GM19468 (cell line): ENCODE results near the gene ABCA7.

Source experiments
- ATAC-seq: cut with Tn5 transposase; IDR thresholded peaks from one replicate; pipeline ENCODE4 v1.9.1; 2021; ENCODE audit warnings: mild to moderate bottlenecking, moderate library complexity, moderate number of reproducible peaks; ENCODE audit not compliant: unreplicated experiment; ENCODE audit errors: extremely low read depth

ABCA7 gene

GRCh38 chr19:1066748-1067340 lies 26.9 kb downstream of the ABCA7 start, which contains the start of gene ARHGAP45:
ARHGAP45 (plus strand) TSS chr19:1067167; CDS start chr19:1067406, 239 bp downstream.
- no peak for ATAC-seq

GRCh38 chr19:1067341-1067957 lies 27.5 kb downstream of the ABCA7 start:
- ATAC-seq: no peak

DNA sequence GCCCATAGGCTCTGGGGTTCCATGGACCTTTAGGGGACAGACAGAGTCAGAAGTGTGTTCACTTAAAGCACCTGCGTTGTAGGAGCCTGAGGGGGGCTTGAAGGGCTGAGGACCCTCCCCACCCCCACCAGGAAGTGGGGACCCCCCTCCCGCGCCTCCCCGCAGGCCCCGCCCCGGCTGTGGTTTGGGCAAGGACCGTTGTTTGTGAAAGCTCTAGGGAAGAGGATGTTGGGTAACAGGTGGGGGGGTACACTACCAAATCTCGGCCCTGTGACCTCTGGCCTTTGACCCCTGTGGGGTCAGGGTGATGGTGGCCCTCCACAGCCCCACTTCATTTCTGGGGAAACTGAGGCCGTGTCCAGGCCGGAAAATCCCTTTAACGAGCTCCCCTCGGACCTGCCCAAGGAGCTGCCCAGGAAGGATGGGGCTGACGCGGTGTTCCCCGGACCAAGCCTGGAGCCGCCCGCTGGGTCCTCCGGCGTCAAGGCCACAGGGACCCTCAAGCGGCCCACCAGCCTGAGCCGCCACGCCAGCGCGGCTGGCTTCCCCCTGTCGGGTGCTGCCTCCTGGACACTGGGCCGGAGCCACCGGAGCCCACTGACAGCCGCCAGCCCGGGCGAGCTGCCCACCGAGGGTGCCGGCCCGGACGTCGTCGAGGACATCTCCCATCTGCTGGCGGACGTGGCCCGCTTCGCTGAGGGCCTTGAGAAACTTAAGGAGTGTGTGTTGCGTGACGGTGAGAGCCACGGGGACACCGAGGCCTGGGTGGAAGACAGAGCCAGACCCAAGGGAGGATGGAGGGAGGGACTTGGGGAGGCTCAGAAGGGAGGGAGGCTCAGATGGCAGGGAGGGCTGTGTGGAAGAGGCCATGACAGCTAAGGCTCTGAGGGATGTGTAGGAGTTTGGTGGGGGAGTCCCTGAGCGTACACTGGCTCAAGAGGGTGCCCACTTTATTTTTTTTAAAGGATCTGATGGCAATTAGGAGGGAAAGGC lies 28.4 kb downstream of the ABCA7 start:
- ATAC-seq: no peak

DNA sequence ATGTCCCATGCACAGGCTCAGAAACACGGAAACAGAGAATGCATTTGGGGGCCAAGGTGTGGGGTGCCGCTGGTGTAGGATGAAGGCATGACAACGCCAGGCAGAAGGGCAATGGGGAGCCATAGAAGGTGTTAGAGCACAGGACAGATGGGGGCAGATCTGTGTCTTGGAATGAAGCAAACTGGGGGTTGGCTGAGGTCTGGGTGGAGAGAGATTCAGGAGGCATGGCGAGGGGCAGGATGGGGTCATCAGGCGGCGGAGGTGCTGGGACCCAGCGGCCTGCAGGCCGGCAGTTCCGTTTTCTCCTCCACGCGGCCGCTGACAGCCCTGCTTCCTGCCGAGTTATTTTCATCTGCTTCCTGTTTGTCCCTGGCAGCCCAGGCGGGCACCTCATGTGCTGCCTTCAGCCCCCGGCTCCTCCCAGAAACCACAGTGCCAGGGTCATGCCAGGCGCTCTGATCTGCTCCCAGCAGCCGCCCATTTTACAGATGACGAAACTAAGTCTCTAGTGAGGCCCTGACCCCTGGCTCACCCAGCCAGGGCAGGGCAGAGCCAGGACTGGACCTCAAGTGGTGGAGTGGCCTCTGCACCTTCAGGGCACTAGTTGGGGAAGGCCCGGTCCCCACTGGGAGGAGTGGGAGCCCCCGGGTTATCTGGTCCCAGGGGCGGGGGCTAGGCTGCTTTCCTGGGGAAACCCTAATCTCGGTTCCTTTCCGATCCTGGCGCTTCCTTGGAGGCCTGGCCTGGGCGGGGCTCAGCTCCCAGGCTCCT lies 29.3 kb downstream of the ABCA7 start:
- ATAC-seq: no peak

DNA sequence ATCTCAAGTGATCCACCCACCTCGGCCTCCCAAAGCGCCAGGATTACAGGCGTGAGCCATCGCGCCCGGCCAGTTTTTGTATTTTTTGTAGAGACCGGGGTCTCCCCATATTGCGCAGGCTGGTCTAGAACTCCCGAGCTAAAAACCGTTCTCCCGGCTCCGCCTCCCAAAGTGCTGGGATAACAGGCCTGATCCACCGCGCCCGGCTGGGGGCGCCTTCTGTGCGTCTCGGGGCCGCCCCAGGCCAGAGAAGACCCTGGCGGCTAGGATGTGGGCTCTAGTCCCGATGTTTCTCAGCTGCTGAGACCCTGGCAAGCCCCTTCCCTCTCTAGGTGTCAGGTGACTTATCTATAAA lies 30.6 kb downstream of the ABCA7 start:
- ATAC-seq: no peak

GRCh38 chr19:1070931-1071791 lies 31.3 kb downstream of the ABCA7 start:
- ATAC-seq: no peak

DNA sequence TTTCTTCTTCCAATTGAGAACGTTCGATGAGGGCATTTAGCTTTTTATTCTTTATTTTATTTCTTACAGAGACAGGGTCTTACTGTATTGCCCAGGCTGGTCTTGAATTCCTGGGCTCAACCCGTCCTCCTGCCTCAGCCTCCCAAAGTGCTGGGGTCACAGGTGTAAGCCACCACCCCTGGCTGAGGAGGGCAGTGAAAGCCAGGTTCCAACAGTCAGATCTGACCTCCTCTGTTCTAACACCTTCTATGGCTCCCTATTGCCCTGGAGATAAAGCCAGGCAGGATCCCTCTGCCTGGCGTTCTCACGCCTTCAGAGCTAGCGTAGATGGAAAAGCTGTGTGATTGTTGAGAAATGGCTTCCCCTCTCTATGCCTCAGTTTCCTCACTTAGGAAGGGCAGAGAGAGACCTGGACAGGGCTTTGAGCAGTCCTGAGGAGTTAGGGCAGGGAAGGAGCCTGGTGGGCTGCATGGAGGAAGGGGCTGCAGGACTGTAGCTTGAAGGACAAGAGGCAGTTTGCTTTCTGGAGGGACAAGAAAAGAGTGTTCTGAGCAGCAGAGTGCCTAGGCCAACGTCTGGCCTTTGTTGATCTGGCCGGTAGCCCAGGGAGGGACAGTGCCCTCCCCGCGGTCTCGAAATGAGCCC lies 32.6 kb downstream of the ABCA7 start:
- no peak for ATAC-seq

GRCh38 chr19:1073063-1073955 lies 33.4 kb downstream of the ABCA7 start:
- ATAC-seq: no peak

DNA sequence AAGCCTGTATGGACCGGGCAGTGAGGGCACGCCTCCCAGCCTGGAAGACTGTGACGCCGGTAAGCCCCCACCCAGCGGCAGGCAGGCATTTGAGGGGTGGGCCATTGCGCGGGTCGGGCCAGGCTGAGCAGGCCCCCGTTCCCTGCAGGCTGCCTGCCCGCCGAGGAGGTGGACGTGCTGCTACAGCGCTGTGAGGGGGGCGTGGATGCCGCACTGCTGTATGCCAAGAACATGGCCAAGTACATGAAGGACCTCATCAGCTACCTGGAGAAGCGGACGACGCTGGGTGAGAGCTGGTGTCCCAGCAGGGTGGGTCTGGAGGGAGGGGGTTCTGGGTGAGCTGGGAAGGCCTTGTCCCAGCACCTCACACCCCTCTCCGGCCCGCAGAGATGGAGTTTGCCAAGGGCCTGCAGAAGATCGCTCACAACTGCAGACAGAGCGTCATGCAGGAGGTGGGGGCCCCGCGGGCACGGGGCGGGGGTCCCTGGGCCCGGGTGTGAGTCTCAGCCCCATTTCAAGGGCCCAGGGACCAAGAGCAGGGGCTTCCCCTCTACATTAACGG lies 34.1 kb downstream of the ABCA7 start:
- ATAC-seq: no peak

- no peak for ATAC-seq
These were observed 34.8 kb downstream of the ABCA7 start for GRCh38 chr19:1074544-1075283.

- no peak for ATAC-seq
These were observed 36.1 kb downstream of the ABCA7 start for GRCh38 chr19:1076046-1076386.

GRCh38 chr19:1076951-1077350 lies 37.0 kb downstream of the ABCA7 start:
- no peak for ATAC-seq

GRCh38 chr19:1079566-1080111 lies 39.7 kb downstream of the ABCA7 start:
- ATAC-seq: no peak

DNA sequence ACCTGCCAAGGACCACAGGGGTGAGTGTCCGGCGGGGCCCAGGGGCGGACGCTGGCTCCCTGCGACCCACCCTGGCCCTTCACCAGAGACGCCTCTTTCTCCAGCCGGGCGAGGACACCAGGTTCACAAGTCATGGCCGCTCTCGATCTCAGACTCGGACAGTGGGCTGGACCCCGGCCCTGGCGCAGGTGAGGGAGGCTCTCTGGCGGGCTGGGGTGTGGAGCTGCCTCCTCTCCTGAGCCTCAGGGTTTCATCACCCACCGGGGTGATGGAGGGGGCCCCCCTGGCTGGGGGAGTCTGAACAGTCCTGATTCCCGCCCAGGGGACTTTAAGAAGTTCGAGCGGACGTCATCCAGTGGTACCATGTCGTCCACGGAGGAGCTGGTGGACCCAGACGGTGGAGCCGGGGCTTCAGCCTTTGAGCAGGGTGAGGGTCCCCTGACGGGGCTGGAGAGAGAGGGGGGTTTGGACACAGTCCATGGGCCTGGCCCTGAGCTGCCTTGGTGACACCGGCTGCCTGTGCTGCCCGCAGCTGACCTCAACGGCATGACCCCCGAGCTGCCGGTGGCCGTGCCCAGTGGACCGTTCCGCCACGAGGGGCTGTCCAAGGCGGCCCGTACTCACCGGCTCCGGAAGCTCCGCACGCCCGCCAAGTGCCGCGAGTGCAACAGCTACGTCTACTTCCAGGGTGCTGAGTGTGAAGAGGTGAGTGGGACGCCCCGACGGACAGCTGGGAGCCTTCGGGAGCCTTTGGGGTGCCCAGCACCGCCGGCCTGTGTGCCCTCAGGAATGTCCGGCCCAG lies 40.7 kb downstream of the ABCA7 start:
- no peak for ATAC-seq

- ATAC-seq: no peak
These were observed 41.6 kb downstream of the ABCA7 start for GRCh38 chr19:1081301-1082164.
